Measurements from ENCODE around the gene DRGX.

The DRGX gene

GRCh38 chr10:49361178-49361554, 34.7 kb downstream of the DRGX start:
- no peak for DNase-seq

DNA sequence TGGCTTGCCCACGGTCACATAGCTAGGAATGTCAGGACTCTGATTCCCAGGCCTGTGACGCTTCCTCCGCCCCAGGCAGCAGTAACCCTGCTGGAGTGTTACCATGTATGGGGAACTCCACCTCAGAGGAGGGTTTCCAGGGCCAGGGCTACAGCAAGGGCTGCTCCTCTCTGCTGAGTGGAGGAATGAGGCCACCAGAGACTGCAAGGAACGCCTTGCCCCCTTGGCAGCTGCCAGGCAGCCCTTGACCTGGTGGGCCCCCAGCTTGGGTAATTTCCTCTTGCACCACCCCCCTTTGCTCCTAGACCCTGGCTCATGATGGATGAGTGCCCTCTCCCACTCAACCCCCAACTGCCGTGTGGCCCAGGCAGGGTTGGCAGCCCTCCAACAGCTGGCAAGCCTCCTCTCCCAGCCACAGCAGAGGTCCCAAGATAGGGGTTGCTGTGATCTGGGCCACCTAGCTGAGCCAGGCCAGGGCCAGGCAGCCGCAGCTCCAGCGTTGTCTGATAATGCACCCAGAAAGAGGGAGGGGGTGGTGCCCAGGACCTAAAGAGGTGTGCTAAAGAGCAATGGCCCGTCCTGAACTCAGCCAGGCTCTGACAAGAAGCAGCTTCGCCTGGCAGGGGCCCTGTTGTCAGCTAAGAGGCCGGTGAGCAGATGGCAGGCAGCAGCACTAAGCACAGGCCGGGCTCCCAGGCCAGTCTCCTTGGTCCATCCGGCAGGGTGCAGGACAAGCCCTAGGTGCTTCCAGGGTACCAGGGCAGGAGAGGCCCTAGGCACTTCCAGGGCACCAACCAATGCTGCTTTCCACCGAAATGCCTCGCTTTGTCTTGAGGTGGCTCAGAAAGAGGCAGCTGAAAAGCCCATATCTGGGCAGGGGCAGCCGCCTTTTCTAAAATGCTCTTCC, 35.4 kb downstream of the DRGX start:
- DNase-seq = no peak

- peak; percentile 56 for DNase-seq
These were observed 36.3 kb downstream of the DRGX start for GRCh38 chr10:49359349-49360270.

DNA sequence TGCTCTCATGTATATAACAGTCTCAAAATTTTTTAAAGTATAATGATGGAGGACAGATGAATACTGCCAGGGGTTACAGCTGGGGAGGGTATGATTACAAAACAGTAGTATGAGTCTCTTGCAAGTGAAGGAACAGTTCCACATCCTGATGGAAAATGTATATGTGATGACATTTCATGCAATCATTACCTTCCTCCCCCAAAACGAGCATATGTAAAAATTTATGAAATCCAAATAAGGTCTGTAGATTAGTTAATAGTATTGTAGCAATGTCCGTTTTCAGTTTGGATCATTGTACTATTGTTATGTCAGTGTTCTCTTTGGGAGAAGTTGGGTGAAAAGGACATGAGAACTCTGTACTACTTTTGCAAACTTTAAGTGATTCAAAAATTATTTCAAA, 38.0 kb downstream of the DRGX start:
- no peak for DNase-seq

- no peak for DNase-seq
These were observed 38.9 kb downstream of the DRGX start for GRCh38 chr10:49356944-49357343.

DNA sequence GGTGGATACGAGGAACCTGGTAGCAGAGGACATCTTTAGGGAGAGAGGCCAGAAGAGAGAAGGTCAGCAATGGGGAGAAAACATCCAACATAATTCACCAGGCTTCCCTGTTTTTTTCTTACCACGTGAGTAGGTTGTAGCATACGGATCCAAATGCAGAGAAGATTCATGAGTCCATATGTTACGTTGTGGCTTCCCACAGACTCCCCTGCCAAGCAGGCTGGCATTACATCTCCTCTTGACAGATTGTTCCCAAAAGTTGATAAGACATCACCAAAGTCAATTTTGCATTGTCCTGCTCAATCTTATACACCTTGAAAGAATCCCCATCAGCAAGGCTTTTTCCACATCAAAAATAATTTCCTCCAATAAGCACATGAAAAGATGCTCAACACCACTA, 39.7 kb downstream of the DRGX start:
- no peak for DNase-seq

DNA sequence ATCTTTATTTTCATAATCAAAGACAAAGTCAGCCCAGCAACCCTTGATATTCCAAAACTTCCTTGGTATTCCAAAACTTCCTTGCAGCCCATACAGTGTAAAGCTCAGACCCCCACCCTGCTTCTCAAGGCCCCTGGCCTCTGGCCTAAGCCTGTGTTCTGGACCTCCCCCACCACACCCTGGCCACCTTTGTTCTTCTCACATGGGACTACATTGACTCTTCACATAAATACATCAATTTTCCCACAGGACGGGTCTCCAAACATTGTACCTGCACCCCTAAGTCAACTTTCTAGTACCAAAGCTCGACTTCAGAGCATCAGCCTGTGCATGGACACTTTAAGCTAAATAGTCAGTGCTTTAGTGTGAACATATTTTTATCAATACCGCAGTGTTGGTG, 40.7 kb downstream of the DRGX start:
- DNase-seq = no peak

- DNase-seq = no peak
These were observed 41.3 kb downstream of the DRGX start for GRCh38 chr10:49354593-49354992.

DNA sequence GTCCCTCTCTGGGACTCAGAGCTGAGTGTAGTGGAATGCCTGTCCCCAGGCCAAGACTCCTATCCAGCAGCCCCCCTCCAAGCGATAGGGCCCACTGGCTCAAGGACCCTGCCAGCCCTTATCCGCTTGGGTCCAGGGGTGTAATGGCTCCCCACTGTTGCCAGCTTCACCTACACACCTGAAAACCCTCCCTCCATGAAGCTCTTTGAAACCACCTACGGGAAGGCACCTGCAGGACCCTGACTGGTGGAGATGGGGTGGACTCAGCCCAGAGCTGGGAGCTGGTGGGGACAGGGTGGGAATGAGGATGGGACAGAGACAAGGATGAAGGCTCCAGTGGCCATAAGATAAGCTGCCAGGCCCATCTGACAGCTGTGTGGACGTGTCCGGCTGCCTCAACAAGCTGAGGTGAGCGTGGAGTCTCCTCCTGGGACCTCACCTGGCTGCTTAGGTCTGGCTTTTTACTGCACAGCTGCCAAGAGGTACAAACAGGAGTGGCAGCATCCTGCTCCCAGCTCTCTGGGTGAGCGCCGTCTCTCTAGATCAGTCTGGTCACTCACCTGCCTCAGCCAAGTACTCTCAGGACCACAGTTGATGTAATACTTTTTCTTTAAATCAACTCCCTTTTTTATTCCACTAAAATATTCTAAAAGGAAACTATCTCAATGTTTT, 41.9 kb downstream of the DRGX start:
- DNase-seq = no peak

DNA sequence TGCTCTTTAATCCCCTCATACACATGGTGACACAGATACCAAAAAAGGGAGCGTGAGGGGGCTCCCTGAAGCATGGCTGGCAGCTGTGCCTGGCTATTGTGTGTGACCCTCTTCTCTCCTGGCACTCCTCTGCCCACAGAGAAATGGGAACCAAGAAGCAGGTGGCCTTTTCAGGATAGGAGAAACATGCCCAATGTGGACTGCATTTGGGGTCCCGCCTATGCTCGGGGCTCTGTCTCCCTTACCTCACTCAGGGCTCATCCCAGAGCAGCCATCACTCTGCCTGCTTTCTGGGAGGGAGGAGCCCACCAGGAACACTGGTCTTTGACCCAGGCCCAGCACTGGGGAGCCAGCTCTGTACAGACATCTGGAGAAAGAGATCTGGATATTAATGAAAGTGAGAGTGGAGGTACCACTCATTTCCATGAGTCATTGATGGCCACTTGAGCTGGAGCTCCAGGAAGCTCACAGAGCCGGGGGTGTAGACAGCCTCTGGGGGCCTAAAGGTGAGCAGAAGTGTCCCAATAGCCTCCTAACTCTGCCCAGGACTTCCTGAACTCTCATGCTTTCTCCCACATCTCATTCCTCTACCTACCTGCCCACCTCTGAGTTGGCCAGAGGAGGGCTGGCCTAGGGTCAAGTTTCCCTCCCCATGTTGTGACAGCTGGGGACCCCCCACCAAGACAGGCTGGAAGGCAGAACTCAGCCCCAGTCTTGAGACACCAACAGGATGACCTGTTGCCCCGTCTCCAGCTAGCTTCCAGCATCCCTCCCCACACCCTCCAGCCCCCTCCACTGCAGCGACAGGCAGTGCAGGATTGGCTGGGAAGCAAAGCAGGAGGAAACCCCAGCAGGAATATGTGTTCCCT, 42.6 kb downstream of the DRGX start:
- no peak for DNase-seq

DNA sequence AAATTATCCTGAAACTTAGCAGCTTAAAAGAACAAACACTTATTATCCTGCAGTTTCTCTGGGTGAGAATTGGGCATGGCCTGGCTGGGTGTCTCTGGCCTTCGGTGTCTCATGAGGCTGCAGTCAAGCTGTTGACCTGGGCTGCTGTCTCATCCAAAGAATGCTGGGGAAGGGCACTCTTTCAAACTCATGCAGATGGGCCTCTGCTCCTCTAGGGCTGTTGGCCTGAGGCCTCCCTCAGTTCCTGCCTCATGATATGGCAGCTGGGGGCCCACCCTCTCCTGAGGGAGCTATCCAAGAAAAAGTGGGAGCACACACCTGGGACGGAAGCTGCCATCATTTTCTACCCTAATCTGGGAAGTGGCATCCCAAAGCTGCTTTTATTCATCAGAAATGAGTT, 43.6 kb downstream of the DRGX start:
- DNase-seq = no peak

- DNase-seq = no peak
These were observed 44.2 kb downstream of the DRGX start for GRCh38 chr10:49351669-49352068.

- DNase-seq = no peak
These were observed 44.9 kb downstream of the DRGX start for GRCh38 chr10:49350846-49351532.

GRCh38 chr10:49350138-49350537, 45.8 kb downstream of the DRGX start:
- no peak for DNase-seq

DNA sequence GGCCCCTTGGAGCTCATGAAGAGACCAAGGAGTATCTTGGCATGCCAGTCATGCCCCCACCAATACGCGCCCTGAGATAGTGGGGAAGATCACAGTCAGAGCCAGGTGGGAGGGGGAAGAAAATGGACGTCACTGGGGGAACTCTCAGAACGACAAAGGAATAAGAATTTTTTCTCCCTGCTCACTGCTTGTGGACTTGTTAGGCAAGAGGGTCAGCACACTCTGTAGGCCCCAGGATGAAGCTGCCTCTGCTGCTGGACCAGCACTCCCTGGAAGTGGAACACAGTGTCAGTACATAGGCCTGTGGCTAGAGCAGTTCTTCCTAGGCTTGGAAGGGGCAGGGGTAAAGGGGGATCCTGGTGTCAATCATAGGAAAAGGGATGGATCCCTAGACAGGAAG, 46.5 kb downstream of the DRGX start:
- DNase-seq = no peak

- no peak for DNase-seq
These were observed 47.3 kb downstream of the DRGX start for GRCh38 chr10:49348593-49348992.

DNA sequence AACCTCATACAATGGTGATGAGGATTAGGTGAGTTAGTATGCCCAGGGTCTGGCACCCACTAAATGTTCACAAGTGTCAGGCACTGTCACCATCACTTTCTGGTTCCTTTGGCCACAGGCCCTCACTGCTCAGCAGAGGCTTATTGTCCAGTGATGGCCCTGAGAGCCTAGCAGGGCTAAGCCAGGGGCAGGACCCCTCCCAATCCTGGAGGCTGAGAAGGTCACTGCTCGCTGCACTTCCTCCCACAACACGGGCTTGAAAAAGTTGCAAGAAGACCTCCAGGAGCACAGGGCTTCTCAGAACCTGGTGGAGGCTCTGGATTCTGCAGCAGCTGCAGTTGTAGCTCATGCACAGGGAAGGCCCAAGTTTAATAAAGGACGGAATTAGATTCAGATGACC, 48.1 kb downstream of the DRGX start:
- DNase-seq = no peak

DNA sequence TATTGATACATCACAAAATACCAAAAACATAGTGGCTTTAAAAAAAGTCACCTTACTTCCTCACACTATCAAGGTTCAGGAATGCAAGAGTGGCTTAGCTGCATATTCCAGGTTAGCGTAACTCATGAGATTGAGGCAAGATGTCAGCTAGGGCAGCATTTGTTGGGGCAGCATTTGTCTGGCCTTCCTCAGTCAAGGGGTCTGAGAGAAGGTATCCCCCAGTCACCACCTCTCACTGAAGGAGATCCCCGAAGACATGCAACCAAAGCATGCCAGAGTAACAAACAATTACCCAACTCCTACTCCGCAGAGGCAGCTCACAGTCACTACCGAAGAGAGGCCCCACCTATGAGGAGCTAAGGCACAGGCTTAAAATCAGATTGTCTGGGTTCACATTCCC, 48.5 kb downstream of the DRGX start:
- no peak for DNase-seq

DNA sequence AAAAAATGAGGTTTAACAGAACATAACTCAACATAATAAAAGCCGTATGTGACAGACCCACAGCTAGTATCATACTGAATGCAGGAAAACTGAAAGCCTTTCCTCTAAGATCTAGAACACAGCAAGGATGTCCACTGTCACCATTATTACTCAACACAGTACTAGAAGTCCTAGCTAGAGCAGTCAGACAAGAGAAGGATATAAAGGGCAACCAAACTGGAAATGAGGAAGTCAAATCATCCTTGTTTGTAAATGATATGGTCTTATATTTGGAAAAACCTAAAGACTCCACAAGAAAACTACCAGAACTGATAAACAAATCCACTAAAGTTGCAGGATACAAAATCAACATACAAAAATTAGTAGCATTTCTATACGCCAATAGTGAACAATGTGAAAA, 51.0 kb downstream of the DRGX start:
- DNase-seq = no peak

DNA sequence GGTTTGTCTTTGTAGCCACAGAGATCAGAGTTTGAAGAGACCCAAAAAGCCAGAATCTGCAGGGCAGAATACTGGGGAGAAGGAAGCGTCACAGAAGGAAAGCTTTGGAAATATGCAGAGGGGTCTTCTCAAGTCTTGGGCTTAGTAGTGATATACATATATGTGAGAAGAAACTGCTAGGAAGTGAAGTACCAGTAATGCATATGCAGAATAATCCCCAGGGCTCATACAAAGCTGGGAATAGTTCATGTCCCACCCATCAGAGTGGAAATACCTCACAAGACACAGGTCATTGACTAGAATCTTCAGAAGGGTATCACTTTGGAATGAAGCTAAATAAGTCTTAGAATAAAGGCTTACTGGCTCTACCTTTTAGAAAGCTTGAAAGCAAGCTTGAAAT, 57.3 kb downstream of the DRGX start:
- no peak for DNase-seq

GRCh38 chr10:49335364-49335972, 60.4 kb downstream of the DRGX start:
- DNase-seq = no peak

All from NCI-H510A treated with DMSO at 0.1 percent for 48 hours (cell line).